GM21360 (cell line): ENCODE measurements around the gene TKTL1.
"Not testable (repeated sequence)": the region's sequence is repeated elsewhere in the genome, so short reads cannot be mapped to it uniquely, and the experiment has no call there.

ENCODE experiments used
- ATAC-seq: cut with Tn5 transposase; IDR thresholded peaks from one replicate; pipeline ENCODE4 v1.9.1; 2021; ENCODE audit warnings: mild to moderate bottlenecking, moderate library complexity; ENCODE audit not compliant: unreplicated experiment

The TKTL1 gene

DNA sequence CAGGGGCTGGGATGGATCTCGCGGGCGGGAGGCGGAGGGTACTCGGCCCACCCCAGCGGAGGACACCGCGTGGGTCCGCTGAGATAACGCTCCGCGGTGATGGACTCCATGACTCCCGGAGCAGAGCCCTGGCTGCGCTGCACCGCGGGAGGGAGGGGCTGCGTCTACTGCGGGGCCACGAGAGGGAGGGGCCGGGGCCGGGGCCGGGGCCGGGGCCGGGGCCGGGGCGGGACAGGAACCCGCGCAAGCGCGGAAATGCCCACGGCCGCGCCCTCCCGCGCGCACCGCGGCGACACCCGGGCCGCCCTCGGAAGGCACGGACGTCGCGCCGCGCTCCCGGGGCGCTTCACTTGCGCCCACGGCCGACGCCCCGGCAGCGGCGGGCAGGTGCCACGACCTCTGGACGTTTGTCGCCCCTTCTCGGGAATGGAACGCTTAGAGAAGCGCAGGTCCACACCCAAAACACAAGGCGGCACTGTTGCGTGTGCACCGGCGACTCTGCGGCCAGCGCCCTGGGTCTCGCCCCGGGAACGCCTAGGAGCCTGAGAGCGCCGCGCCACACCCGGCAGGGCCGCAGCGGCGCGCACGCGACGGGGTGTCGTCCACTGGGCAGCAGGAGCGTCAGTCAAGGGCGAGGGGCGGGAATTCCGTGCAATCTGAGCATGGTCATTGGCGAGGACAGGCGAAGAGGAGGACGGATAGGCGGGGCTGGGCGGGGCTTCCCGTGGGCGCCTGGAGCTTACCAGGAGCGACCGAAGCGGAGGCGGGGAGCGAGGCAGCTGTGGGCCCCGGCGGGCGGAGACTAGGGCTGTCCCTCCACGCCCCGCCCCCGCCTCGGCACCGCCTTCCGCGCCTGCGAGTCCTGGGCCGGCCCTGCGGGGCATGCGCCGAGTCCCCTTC, 46.1 kb downstream of the TKTL1 start:
- ATAC-seq = peak; percentile 59

DNA sequence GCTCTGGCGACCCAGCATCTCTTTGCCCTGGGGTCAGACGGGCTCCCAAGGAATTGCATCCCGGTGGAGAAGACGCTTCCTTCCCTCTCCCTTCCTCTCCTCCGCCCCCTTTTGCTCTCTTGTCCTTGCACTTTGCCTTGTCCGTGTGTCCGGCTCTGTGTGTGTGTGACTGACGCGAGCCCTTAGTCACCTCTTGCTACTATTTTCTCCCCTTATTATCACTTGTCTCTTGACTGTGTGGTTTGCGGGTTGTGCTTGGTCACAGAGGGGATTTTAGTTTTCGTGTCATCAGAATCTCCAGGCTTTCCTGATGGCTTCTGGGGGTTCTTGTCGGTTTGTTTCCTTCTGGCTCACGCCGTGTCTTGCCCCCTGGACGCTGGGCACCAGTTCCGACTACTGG, 47.5 kb downstream of the TKTL1 start:
- not testable (repeated sequence) for ATAC-seq

DNA sequence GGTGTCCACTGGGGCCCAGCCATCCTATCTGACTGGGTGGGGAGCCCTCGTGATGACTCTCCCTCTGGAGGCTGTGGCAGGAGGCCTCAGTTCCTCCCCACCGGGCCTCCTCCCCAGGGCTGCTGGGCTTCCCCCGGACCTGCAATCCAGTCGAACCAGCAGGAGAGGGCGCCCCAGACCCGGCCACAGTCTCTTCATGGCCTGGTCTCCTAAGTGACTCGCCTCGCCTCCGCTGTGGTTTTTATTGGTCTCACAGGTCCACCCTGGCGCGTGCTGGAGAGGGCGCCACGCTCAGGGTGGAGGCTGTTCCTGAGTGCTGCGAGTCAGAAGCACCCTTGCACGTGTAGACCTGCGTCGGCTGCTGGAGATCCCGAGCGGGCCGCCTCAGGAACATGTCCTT, 48.0 kb downstream of the TKTL1 start:
- ATAC-seq = peak; percentile 31

DNA sequence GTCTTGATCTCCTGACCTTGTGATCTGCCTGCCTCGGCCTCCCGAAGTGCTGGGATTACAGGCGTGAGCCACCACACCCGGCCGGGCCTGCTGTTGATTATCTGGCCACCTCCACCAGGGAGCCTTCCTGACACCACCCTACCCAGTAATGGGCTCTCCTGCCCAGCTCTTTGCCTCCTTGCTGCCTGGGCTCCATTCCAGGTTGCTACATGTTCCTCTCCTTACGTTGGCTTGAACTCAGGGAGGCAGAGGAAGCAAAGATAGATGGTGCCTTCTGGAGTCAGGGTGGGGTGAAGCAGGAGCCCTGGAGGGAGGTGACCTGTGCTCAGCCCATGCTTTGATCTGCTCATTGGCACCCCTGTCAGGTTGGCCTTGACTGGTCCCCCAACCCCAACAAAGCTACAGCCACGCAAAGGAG, 52.5 kb downstream of the TKTL1 start:
- ATAC-seq = no peak

DNA sequence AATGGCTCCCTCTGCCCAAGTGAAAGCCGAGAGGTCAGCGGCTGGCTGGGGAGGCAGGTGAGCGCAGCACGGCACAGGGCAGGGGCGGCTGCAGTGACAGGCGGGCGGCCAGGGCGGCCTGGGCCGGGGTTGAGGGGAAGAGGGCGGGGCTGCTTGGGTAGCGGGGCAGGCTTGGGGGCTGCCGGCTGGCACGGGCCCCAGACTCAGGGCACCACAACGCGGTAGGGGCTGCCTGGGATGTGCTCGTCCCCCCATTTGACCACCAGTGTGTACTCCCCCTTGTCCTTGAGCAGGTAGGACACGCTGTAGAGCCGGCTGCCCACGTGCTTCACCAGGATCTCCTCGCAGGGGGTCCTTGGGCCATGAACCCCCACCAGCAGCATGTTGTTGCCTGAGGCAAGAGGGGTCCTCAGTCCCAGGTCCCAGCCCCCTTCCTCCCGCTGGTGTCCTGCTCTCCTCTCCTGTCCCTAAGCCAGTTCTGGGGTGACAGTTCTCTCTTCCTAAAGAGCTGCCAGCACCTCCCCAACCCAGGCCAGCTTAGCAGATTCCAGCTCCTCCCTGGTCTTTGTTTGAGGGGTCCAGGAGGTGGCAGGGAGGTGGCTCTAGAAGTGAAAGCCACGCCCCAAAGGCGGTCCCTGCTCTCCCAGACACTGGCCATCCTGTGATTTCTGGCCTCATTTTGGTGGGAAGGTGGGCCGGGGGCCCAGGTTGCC, 53.2 kb downstream of the TKTL1 start:
- ATAC-seq = no peak

DNA sequence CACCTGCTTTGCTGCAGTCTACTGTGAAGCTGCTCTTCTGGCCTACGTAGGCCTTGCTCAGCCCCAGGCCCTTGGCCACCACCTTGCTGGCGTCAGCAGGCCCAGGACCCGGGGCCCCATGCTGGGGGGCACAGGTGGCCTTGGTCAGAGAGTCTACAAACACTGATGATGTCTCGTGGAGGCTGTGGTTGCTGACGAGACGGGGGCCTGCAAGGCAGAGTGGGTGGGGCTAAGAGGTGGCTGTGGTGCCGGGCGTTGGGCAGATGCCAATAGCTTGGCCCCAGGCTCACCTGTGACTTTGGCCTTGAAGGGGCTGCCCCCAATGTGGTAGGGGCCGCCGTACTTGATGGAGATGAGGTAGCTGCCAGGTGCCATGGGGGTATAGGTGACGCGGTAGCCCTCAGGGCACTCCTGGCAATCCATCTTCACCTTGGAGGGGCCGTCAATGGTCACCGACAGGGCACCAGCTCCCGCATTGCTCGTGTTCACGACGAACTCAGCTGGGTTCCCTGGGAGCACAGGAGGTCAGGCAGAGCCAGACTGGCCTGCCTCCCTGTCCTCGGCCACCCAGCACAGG, 53.9 kb downstream of the TKTL1 start:
- no peak for ATAC-seq

DNA sequence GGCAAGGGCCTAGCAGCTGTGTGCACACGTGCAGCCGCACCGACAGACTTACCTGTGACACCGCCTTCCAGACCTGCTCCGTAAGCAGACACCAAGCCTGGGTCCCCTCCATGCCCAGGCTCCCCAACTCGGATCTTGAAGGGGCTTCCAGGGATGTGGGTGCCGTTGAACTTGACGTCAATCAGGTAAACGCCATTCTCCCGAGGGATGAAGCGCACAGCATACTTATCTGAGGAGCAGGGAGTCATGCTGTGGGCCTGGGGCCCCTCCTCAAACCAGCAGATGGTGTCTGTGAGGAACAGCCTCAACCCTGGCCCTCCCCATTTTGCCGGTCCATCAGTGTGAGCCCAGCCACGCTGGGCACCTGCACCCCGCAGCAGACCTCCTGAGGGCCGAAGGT, 54.4 kb downstream of the TKTL1 start:
- no peak for ATAC-seq

DNA sequence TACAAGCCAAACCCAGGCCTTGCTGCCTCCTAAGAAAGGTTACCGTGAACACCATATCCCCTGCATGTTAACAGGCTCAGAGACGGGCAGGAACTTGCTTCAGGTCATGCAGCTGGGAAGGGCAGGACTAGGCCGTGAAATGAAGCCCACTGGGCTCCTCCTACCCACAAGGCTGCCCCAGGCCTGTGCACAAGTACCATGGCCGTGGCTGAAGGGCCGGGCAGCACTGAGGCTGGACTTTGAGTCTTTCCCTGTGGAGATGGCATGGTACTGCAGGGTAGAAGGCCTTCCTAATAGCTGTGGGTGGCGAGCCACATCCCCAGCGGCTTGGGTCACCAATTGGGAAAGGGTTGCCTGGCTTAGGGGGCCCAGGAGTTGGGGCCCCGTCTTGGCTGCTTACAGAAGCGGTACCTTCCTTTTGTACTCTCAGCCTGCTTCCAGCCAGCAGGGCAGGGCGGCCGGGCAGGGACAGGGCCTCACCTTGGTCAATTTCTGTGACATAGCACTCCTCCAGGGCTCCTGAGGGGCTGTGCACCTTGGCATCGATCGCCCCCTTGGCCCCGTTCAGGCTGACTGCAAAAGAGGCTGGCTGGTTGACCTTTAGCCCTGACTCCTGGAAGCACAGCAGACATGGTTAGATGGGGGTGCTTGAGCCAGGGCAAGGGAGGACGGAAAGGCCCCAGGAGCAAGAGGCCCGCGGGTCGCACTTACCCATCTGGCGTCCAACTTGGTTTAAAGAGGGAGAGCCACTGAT, 55.0 kb downstream of the TKTL1 start:
- ATAC-seq = no peak

DNA sequence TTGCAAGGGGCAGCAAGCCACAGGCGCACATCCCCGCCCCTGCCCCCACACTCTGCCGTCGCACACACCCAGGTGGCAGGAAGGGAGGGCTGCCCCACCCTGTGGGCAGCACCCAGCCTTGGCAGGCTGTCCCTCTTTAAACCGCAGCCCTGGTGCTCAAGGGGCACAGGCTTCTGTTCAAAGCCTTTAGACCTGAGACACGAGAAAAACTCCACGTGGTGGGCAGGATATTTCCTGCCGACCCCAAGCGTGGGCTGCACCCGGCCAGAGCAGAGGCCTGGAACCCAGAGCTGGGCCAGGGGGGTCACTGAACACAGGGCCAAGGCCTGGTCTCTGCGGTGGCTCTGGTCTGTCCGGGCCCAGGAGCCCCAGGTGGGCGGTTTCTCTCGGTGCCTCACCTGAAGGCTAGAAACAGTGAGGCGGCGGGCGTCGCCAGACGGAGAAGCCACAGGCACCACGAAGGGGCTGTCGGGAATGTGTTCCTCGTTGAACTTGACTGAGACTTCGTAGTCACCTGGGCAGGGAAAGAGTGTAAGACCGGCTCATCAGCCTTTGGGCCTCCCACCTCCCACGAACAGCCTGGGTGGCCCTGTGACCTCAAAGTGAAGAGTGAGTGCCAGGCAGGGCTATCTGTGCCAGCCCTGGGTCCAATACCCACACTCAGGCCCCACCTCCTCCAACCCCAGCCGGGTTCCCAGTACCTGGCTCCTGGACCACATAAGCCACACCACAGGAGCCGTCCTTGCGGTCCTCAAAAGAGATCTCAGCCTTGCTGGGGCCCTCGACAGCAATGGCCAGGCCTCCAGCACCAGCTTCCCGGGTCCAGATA, 55.8 kb downstream of the TKTL1 start:
- no peak for ATAC-seq

DNA sequence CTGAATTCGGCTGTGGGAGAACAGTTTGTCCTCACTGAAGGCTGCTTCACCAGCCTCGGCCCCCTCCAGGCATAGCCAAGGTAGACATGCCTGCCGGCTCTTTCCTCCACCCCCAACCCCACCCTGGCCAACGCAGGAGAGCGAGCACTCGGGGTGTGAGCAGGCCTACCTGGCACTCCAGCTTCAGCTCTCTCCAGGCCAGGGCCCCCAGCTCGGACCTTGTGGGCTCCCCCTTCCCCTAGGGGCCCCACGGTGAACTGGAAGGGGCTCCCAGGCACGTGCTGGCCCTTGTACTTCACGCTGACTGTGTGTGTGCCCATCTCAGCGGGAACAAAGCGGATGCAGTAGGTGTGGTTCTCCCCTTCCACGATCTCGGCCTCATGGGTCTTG, 56.4 kb downstream of the TKTL1 start:
- ATAC-seq = no peak

DNA sequence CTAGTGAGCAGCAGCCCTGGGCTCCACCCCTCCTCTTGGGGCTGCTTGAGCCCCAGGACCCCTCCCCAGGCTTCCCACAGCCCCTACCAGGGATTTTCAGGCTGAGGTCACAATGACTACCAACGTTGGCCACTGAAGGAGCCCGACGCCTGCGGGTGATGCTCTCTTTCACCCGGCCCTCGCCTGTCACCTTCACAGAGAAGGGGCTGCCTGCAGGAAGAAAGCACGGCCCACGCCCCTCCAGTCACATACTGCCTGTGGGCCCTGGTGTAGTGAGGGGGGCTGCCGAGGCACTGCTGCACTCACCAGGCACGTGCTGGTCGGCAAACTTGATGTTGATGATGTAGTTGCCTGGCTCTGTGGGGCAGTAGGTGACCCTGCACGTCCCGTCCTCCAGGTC, 56.9 kb downstream of the TKTL1 start:
- ATAC-seq = no peak

DNA sequence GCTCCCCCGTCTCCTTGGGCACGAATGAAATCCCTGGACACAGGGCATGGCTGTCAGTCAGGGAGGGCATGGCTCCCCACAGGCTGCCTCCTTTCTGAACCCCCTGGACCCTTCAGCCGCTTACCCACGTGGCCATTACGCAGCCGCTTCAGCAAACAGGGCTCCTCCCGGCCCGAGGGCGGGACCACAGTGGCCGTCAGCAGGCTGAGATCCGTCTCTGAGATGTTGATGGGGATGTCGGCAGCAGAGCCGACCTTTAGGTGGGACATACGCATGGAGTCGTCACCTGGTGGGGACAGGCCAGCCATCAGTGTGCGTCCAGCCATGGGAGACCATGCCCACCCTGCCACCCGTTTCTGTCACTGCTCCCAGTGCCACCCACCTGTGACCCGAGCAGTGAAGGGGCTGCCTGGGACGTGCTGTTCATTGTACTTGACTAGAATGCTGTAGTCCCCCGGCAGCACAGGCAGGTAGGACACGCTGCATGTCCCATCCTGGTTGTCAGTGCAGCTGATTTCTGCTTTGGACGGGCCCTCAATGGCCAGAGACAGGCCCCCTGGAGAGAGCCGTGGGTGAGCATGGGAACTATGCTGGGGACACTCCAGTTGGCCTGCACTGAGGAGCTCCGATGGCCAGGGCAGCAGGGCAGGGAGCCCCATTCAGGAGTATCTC, 57.7 kb downstream of the TKTL1 start:
- ATAC-seq = no peak

DNA sequence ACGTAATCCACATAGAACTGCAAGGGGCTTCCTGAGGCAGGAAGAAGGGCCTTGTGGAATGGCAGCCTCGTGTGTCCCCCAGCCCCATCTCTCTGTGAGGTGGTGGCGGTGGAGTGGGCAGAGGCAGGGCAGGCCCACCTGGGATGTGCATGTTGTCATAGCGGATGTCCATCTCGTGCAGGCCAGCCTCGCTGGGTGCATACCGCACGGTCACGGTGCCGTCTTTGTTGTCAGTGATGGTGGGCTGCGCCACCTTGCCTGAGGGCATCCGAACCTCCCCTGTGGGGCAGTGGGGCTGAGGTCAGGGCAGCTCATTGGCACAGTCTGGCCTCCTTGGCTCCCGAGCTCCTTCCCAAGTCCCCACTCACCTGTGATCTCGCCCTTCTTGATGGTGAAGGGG, 58.4 kb downstream of the TKTL1 start:
- no peak for ATAC-seq

DNA sequence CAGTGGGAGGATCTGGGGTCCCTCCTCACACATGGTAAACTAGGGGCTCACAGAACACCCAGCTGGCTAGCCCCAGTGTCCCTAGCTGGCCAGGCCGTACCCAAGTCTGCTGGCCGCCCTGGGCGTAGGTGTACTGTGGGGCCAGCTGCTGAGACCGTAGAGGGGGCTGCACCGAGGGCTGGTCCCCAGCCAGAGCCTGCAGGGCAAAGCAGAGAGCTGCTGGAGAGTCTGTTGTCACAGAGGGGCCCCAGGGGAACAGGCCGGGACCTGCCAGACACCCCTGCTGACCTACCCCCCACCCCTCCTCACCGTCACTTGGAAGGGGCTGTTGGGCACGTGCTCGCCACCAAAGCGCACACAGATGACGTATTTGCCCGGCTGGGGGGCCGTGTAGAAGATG, 58.9 kb downstream of the TKTL1 start:
- ATAC-seq = no peak

DNA sequence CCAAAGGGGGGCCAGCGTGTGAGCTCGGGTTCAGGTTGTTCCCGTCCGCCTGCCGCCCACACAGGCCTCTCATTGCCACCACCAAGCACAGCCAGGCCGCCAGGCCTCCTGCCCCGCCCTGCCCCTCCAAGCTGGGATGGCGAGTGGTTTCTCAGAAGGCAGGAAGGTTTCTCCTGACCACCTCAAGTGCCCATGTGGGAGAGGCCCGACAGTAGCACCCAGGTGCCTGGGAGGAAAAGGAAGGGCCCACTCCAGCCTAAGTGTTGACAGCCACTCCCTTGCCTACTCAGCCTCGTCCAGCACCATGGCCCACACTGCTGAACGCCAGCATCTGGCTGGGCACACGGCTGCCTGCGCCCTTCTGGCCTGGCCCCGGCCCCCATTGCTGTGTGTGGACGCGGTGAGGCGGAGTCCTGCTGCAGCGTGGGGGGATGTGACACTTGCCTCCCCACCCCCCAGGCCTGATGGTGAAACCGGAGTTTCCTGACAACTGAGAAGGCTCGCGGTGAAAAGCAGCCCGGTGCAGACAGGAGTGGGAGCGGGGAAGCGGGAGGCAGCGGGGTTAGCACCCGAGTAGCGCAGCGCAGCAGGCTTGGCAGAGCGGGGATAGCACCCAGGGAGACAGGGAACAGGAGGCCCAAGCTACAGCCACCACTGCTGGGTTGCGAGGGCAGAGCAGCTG, 59.6 kb downstream of the TKTL1 start:
- no peak for ATAC-seq

DNA sequence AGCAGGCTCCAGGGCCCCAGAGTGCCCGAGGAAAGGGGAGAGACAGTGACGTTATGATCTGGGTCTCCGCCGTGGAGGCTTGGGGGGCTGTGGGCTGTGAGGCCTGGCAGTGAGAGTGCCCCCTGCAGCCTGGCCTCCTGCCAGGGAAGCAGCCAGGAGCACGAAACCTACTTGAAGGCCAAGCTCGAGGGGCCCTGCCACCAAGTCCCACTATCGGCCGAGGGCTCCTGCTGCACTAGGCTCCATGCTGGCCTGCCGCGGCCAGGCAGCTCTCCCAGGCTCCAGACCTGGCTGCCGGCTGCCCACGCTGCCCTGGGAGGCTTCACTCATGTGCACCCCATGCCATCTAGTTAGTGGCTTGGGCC, 60.2 kb downstream of the TKTL1 start:
- no peak for ATAC-seq

DNA sequence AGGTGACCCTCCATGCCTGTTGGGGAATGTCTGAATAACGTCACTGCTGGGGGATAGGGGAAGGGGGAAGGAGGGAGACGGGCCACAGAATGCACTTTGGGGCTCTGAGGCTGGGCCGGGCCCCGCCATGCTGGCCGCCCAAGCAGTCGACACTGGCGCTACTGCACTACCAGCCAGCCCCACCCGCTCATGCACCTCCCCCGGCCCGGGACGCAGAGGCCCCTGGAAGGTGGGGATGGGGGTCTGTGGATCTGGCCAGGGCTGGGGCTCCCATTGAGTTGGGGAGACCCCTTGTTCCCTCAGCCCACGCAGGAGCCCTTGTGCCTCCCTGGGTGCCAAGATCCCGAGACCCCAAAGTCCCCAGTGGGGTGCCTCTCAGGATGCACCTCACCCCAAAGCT, 61.0 kb downstream of the TKTL1 start:
- no peak for ATAC-seq

DNA sequence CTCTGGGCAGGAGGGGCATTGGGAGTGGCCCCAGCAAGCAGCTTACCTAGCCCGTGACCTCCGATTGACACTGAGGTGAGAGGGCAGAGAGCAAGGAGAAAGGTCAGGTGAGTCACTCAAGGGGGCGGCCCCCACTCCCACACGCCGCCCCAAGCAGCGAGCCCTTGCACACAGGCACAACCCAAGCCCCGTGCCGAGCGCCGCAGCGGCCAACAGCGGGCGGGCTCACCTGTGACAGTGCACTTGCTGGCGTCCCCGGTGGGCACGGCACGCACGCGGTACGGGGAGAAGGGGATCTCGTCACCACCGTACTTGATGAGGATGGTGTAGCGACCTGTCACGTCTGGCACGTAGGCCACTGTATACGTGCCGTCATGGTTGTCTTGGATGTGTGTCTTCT, 61.6 kb downstream of the TKTL1 start:
- no peak for ATAC-seq

DNA sequence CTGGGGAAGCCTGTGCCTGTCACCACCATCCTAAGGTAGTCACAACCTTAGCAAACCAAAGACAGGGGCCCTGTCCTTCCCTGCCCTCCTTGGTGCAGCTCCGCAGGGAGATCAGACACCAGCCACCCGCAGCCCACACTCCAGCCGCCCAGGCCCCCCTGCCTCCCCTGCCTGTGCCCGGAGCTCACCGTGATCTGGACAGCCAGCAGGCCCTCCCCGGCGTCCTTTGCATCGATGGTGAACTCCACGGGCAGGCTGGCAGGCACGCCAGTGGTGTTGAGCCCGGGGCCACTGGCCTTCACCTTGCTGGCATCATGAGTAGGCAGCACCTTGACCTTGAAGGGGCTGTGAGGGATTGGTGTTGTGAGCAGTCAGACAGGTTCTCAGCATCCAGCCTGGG, 62.4 kb downstream of the TKTL1 start:
- no peak for ATAC-seq
